GM18520 (cell line): ENCODE measurements around the gene C1orf21.

Experiments used
- ATAC-seq: cut with Tn5 transposase; IDR thresholded peaks from one replicate; pipeline ENCODE4 v1.9.1; 2021; ENCODE audit not compliant: unreplicated experiment

Gene C1orf21

GRCh38 chr1:184541537-184542152, 154.8 kb downstream of the C1orf21 start:
- no peak for ATAC-seq

- no peak for ATAC-seq
These were observed 155.5 kb downstream of the C1orf21 start for GRCh38 chr1:184542291-184542690.

DNA sequence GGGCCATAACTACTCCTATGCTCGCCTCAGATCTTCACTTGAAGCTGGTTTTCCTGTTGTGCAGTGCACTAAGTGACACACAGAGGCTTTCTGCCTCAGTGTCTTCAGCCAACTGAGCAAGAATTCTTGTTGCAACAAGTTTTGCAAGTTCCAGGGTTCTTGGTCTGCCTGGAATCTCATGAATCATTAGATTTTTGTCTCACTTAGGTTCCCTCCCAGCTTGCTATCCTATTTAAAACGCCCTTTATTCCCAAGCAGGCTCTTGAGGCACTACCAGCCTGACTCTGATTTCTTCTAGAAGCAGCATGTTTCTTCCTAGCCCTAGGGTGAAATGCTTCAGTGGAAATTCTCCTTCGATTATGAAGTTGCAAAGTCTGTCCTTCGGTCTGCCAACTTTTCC, 158.8 kb downstream of the C1orf21 start:
- ATAC-seq = no peak

DNA sequence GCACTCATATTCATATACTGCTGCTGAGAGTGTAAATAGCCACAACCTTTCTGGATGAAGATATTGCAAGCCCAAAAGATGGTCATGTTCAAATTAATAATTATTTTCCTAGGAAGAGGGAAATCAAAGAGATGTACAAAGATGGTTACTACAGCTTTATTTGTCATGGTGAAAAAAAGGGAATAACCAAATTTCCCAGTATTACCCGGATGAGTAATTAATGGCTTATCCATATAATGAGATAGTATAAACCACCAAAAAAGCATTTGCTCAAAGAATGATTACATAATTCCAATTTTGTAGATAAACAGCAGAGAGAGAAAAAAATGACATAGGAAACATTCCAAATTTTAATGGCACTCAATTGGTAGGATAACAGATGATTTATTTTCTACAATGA, 165.6 kb downstream of the C1orf21 start:
- no peak for ATAC-seq

DNA sequence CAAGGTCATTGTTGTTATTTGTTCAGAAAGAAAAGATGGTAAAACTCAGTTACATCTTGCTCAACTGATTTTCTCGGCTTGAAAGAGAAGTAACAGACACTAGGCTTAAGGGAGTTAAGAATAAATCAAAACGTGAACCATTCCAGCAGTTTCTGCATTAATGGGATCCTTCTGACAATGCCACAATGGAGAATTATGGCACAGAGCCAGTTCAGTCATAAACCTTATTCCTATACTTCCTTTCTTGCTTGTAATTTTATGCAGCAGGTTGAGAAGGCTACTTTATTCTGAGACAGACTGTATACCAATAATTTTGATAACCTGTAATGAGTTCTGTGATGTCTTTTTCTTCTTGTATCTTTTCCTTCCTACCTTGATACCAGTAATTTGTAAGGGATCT, 167.0 kb downstream of the C1orf21 start:
- ATAC-seq = no peak

DNA sequence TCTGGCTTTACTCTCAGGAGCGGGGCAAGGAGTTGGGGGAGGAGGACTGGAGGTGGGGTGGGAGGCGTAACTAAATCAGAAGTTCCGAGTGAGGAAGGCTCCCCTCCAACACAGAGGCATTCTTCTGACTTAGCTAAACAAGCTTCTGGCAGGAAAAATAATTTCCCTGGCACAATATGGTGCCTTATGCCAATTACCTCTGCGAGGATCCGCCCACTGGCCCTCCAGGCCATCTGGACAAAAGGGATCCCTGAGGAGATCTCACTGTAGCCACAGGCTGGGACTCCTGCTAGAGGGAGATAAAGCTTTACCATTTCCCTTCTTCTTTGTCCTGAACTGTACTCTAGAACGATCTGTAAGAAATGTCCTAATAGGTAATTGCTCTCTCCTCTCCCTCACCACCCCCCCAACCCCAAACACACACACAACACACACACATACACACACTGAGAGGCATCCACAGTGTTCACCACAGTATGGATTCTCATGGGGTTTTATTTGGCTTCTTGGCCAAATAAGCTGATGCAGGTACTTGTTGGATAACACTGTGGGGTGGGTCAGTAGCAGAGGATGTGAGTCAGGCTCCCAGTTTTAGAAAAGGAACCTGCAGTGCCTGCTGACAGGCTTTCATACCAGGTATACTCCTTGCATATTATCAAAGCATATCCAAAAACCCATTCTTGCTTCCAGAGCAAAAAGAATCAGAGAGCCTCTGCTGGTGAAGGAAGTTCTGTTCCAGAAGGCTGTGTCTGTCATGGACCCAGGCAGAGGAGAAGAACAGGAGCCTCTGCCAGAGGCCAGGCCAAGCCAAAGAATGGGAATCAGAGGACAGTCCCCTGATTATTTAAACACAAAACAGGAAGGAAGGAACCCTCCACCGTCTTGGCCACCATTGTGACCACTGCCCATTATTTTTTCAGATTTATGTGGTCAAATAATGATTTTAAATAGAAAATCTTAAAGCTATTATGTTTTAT, 169.1 kb downstream of the C1orf21 start:
- no peak for ATAC-seq

DNA sequence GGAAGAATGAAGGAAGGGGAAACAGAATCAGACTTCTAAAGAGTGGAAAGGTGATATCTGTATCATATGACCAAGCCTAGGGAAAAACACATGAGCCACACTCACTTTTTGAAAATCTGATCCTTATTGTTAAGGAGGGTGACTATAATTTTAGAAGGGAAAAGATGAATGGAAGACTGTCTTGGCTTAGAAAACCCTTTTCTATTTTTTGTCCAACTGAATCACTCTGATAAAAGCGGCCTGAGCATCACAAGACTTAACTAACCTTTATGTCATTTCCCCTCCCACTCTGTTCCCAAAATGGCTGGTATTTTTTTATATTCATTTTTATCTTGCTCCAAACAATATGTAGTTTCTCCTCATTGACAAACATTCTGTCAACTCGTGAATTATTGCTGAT, 169.8 kb downstream of the C1orf21 start:
- no peak for ATAC-seq

GRCh38 chr1:184557423-184558347, 170.9 kb downstream of the C1orf21 start:
- ATAC-seq = no peak

DNA sequence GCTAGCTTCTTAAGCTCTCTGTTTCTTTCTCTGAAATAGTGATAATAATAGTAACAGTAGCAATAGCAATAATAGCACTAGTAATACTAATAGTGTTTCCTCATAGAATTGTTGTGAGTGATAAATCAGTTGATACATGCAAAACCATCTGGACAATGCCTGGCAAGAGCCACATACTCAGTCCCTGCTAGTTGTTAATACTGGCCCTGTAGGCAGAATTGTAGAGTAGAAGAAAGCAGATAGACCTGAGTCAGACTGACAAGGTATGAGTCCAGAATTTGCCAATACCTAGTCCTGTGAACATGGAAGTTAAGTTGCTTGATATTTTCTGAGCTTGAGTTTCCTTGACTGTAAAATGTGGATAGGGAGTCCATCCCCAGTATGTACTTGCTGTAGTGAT, 171.9 kb downstream of the C1orf21 start:
- no peak for ATAC-seq

DNA sequence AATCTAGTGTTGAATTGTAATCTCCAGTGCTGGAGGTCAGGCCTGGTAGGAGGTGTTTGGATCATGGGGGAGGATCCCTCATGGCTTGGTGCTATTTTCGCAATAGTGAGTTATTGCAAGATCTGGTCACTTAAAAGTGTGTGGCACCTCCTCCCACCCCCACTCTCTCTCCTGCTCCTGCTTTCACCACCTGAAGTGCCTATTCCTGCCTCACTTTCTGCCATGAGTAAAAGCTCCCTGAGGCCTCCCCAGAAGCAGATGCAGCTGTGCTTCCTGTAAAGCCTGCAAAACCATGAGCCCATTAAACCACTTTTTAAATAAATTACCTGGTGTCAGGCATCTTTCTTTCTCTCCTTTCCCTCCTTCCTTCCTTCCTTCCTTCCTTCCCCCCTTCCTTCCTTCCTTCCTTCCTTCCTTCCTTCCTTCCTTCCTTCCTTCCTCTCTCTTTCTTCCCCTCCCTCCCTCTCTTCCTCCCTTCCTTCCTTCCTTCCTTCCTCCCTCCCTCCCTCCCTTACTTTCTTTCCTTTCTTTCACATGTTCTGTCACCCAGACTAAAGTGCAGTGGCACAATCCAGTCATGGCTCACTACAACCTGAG, 172.4 kb downstream of the C1orf21 start:
- no peak for ATAC-seq

DNA sequence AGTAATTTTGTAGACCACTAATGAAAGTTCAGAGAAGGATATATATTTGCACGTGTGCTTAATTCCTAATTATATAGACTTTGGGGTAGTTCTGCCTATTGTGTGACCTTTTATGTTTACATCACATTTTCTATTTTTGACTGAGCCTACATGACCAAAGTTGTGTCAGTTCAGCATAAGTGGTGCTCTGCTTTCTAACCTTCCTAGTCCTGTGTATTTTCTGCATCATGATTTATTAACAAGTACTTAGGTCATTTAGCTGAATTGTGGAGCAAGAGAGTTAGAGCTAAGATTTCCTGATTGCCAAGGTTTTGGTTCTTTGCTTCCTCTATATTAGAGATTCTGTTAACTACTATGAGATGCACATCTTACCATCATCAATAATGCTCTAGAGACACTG, 176.0 kb downstream of the C1orf21 start:
- no peak for ATAC-seq

- ATAC-seq = no peak
These were observed 176.5 kb downstream of the C1orf21 start for GRCh38 chr1:184563308-184563707.

- no peak for ATAC-seq
These were observed 180.2 kb downstream of the C1orf21 start for GRCh38 chr1:184567009-184567408.

DNA sequence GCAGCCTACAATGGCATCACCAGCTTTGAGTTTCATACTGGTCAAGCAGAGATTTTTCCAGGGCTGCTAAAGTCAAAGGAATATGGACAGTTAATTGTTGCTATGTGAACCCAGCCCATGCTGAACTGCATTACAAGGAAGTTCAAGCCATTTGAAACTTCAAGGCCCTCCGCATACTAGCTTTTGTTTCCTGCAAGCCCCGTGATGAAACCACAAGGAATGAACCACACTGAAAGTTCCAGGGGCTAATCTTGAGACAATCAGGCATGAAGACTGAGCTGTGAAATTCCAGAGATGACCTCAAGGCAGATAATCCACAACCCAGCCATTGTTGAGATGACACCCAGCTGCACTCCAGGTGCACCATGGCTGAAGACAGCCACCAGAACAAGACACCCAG, 180.8 kb downstream of the C1orf21 start:
- no peak for ATAC-seq

GRCh38 chr1:184568148-184568547, 181.3 kb downstream of the C1orf21 start:
- no peak for ATAC-seq

DNA sequence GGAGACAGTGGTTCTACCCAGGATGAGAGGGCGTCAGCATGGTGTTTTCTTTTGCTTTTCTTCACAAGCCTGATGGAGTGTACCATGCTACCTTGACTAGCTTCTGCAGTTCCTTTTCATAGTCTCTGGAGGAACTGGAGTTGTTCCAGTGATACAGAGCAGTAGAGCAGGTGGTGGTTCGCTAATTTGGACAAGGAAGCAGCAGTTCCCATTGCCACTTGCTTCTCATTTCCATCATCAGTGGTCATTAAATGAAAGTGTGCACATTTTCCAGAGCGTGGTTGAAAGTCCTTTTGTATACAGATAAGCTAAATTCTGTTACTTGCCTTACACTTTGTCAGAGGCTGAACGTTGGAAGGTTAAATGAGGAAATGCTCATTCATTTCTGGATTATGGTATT, 182.3 kb downstream of the C1orf21 start:
- no peak for ATAC-seq

DNA sequence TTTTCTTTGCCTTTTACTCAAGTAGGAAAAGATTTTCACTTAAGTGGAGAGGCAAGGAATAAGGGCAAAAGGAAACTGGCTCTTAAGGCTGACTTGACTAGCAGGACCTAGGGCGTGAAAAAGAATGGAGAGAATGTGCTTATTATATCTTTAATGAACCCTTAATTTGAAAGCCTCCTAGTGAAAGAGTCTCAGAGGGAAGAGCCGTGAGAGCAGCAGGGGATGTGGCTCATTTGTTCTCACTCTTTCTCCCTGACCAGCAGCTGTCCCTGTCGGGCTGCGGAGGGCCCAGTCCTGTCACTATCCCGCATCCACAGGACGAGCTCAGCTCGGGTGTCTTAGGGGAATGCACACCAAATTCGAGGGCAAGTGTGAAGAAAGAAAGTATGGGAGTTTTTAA, 187.8 kb downstream of the C1orf21 start:
- ATAC-seq = no peak

DNA sequence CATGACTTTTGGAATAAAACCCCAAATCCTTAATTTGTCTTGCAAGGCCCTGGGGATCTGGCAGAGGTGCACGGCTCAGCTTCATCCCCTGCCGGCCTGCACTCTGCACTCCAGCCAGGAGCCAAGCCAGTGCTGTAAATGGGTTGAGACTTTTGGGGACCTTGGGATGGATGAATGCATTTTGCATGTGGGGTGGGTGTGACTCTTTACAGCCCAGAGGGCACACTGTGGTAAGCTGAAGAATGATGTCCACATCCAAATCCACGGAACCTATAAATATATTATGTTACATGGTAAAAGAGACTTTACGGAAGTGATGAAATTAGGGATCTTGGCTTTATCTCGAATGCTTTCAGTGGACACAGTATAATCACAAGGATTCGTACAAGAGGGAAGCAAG, 190.0 kb downstream of the C1orf21 start:
- ATAC-seq = no peak

- no peak for ATAC-seq
These were observed 190.5 kb downstream of the C1orf21 start for GRCh38 chr1:184577319-184577718.

DNA sequence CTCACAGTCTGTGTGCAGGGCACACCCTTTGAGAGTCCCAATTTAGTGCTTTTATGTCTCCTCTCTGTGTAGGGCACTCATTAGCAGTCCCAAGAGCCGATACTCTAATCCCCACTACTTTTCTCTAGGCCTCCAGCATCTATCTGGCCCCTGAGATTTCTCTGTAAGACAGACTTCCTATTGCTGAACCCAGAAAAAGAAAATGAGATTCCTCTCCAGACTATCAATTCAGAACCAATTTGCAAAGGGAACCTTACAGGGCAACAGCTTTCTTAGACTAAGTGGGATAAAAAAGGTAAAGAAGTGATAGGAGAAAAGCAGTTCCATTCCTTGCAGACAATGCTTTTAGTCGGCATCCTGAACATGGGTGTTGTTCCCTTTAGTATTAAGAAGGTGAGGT, 195.6 kb downstream of the C1orf21 start:
- ATAC-seq = no peak

DNA sequence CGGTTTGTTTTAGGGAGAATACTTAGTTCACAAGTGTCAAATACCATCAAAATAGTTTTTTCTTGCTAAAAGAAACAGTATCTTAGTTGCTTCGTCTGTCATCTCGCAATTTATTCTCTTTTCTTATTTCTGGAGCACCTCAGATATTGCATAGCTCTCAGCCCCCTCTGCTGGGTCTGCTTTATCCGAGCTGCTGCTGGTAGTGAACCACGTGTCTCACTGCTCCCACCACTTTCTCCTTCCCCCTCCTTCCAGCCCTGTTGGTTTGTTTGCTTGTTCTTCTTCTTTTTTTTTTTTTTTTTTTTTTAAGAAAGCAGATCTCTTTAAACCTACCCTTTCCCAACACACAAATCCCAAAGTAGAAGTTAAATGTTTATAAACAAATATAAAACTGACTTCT, 197.0 kb downstream of the C1orf21 start:
- ATAC-seq = no peak
